ENCODE results near the gene NCKAP5. TPM values are rescaled to one million over a fixed set of nuclear protein-coding genes. Genes with fewer than 3 reads are reported as not detected.

The NCKAP5 gene
- total RNA-seq, 5 donors from 2014 or later (not counting 1 experiment from before 2014, with no cell fraction given): 0.06 TPM; not detected in 4

DNA sequence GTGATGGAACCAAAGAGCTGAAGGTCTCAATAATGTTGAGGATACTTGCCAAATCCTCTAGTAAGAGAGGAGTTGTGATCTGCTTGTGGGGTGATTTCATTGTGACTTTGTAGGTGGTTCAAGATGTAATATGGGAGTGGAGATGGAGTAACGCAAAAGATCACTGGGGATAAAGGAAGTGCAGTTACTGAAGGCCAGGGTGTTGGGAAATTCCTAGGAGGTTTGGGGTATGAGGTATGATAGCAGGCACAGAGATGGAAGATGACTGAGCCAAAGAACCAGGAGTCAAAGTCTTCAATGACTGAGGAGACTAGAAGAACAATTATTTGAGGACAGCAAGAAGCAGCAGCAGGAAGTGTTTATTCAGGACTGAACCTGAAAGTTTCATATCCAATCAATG lies 222.6 kb downstream of the NCKAP5 start:
- H3K27me3 Mint-ChIP-seq: no peaks in the 10 kb centered on the region
- H3K36me3 Mint-ChIP-seq: no peaks in the 10 kb centered on the region
- POLR2A ChIA-PET: no interaction called here
- no peaks in the 10 kb centered on the region for H3K27me3 ChIP-seq (replicated peaks in 1 of 2; ENCODE audit: control insufficient read depth in 2 of 2, extremely low read depth in 1 of 2, insufficient read depth in 2 of 2, low read length in 1 of 2)
- H3K4me3 Mint-ChIP-seq: no peak overlapping the region
- DNase-seq (no peak), ATAC-seq (replicated peaks in 1 of 4) (no peak)
- H3K4me1 Mint-ChIP-seq: no peaks in the 10 kb centered on the region
- no peaks in the 10 kb centered on the region for H3K9me3 ChIP-seq
- CTCF ChIA-PET: no interaction called here
- 90% methylated on average over 1 of the region's 1 CpG for WGBS (ENCODE audit: insufficient coverage)
- H3K27ac ChIP-seq (ENCODE audit: low read length): no peak overlapping the region
- H3K4me1 ChIP-seq (ENCODE audit: control insufficient read depth in 1 of 2, extremely low read depth in 1 of 2, insufficient read depth in 2 of 2, low read length in 2 of 2): no peaks in the 10 kb centered on the region
- no peak overlapping the region for H3K4me3 ChIP-seq (ENCODE audit: control insufficient read depth in 1 of 2, extremely low read depth in 1 of 2, low read length in 1 of 2)
- no peaks in the 10 kb centered on the region for H3K36me3 ChIP-seq (ENCODE audit: control insufficient read depth in 2 of 2, extremely low read depth in 1 of 2, insufficient read depth in 1 of 2, low read length in 1 of 2)
- H3K9me3 Mint-ChIP-seq: peaks cover 0 to 9% (median 0%) of the 10 kb centered on the region in 3 donors
- no peak overlapping the region for H3K27ac Mint-ChIP-seq

DNA sequence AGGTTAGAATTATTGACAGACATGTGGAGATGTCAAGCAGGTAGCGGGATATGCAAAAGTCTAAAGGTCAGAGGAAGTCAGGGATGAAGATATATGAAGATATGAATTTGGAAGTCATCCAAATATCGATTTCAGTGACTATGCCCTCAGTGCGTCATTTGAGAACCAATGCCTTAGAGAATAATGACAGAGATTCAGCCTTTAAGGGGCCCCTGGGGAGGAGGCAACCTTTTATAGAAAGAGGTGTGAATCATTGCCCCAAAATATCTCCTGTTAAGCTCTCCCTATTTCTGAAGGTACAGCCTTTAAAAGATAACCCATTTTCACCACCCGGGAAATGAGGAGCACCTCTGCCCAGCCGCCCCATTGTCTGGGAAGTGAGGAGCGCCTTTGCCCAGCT lies 223.4 kb downstream of the NCKAP5 start:
- CTCF ChIA-PET: interaction anchor here in 1 of 2 donors (1.0 kb wide), 1 partner anchor 10 kb away, joined by 4 read pairs; no protein-coding TSS in a partner anchor
- no peaks in the 10 kb centered on the region for H3K4me1 ChIP-seq (ENCODE audit: control insufficient read depth in 1 of 2, extremely low read depth in 1 of 2, insufficient read depth in 2 of 2, low read length in 2 of 2)

DNA sequence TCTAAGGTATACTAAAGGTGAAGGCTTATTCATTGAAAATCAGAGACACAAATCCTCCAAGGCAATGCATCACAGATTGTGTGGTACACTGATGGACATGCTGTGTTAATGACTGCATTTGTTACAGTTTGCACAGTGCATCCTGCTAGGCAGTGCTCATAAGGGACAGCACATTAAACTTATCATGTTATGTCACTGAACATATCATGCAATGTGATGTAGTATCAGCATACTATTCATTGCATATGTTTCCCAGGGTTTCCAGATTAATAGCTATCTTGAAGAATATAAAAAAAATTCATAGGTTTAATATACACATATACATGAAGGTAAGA lies 225.3 kb downstream of the NCKAP5 start:
- H3K4me1 ChIP-seq (ENCODE audit: control insufficient read depth in 1 of 2, extremely low read depth in 1 of 2, insufficient read depth in 2 of 2, low read length in 2 of 2): no peaks in the 10 kb centered on the region

More for the DNA sequence above, 223.4 kb downstream of the NCKAP5 start:
- no peaks in the 10 kb centered on the region for H3K36me3 Mint-ChIP-seq
- no peaks in the 10 kb centered on the region for H3K27me3 Mint-ChIP-seq
- ATAC-seq (replicated peaks in 1 of 4) (no peak), DNase-seq (no peak)
- WGBS (ENCODE audit: insufficient coverage): 94% methylated on average over 3 of the region's 6 CpGs
- H3K27ac Mint-ChIP-seq: no peak overlapping the region
- H3K4me3 Mint-ChIP-seq: no peak overlapping the region
- Histone ChIP-seq H3K36me3 (ENCODE audit: control insufficient read depth in 2 of 2, extremely low read depth in 1 of 2, insufficient read depth in 1 of 2, low read length in 1 of 2) (no peaks in the 10 kb centered on the region), H3K27me3 (replicated peaks in 1 of 2; ENCODE audit: control insufficient read depth in 2 of 2, extremely low read depth in 1 of 2, insufficient read depth in 2 of 2, low read length in 1 of 2) (no peaks in the 10 kb centered on the region), H3K4me3 (ENCODE audit: control insufficient read depth in 1 of 2, extremely low read depth in 1 of 2, low read length in 1 of 2) (no peak overlapping the region), H3K27ac (ENCODE audit: low read length) (no peak overlapping the region), H3K9me3 (no peaks in the 10 kb centered on the region)
- H3K4me1 Mint-ChIP-seq: no peaks in the 10 kb centered on the region
- peaks cover 0 to 9% (median 0%) of the 10 kb centered on the region in 3 donors for H3K9me3 Mint-ChIP-seq
- POLR2A ChIA-PET: no interaction called here

DNA sequence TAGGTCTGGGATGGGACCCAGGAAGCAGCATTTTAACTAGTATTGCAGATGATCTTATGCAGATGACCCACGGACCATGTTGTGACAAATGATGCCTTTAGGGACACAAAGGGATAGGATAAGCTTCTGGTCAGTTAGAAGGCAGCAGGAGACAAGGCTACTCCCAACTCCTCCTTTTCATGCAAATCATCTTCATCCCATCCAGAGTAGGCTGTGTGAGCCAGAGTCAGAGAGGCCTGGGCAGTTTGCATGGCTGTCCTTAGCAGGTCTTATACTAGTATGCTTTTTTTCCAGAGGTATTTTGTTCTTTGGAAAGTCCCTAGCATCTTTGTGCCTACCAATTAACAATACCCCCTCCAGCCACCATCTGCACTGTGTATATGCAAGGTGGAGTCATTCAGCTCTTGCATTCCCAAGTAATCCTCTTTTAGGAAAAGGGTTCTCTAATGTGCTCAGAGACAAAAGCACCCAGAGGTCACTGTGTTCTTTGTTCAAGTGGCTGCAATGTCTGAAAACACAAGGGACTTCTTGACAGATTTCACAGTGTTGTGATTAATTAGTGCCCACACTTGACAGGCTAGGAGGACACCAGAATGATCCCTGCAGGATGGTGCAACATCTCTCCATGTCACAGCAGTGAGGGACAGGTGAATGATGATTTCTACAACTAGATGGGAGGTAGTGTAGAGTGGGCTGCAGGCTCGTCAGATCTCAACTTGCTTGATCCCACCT lies 225.8 kb downstream of the NCKAP5 start:
- Histone ChIP-seq H3K36me3 (ENCODE audit: control insufficient read depth in 2 of 2, extremely low read depth in 1 of 2, insufficient read depth in 1 of 2, low read length in 1 of 2) (no peaks in the 10 kb centered on the region), H3K9me3 (no peaks in the 10 kb centered on the region), H3K27me3 (replicated peaks in 1 of 2; ENCODE audit: control insufficient read depth in 2 of 2, extremely low read depth in 1 of 2, insufficient read depth in 2 of 2, low read length in 1 of 2) (no peaks in the 10 kb centered on the region), H3K4me3 (ENCODE audit: control insufficient read depth in 1 of 2, extremely low read depth in 1 of 2, low read length in 1 of 2) (no peak overlapping the region), H3K4me1 (ENCODE audit: control insufficient read depth in 1 of 2, extremely low read depth in 1 of 2, insufficient read depth in 2 of 2, low read length in 2 of 2) (no peaks in the 10 kb centered on the region), H3K27ac (ENCODE audit: low read length) (no peak overlapping the region)
- Mint-ChIP-seq H3K27ac (no peak overlapping the region), H3K27me3 (no peaks in the 10 kb centered on the region), H3K4me3 (no peak overlapping the region), H3K4me1 (no peaks in the 10 kb centered on the region), H3K9me3 (peaks cover 0 to 9% (median 0%) of the 10 kb centered on the region in 3 donors), H3K36me3 (no peaks in the 10 kb centered on the region)
- WGBS (ENCODE audit: insufficient coverage): no CpG with 5 or more reads among the region's 2 CpGs
- ChIA-PET CTCF (no interaction called here), POLR2A (no interaction called here)
- DNase-seq (no peak), ATAC-seq (replicated peaks in 1 of 4) (no peak)

More for the DNA sequence above, 225.3 kb downstream of the NCKAP5 start:
- H3K36me3 Mint-ChIP-seq: no peaks in the 10 kb centered on the region
- ChIA-PET CTCF (no interaction called here), POLR2A (no interaction called here)
- H3K9me3 Mint-ChIP-seq: peaks cover 0 to 9% (median 0%) of the 10 kb centered on the region in 3 donors
- no peak overlapping the region for H3K27ac Mint-ChIP-seq
- DNase-seq (no peak), ATAC-seq (replicated peaks in 1 of 4) (no peak)
- H3K36me3 ChIP-seq (ENCODE audit: control insufficient read depth in 2 of 2, extremely low read depth in 1 of 2, insufficient read depth in 1 of 2, low read length in 1 of 2): no peaks in the 10 kb centered on the region
- H3K4me1 Mint-ChIP-seq: no peaks in the 10 kb centered on the region
- no peak overlapping the region for H3K4me3 Mint-ChIP-seq
- no peak overlapping the region for H3K27ac ChIP-seq (ENCODE audit: low read length)
- H3K27me3 ChIP-seq (replicated peaks in 1 of 2; ENCODE audit: control insufficient read depth in 2 of 2, extremely low read depth in 1 of 2, insufficient read depth in 2 of 2, low read length in 1 of 2): no peaks in the 10 kb centered on the region
- H3K9me3 ChIP-seq: no peaks in the 10 kb centered on the region
- H3K4me3 ChIP-seq (ENCODE audit: control insufficient read depth in 1 of 2, extremely low read depth in 1 of 2, low read length in 1 of 2): no peak overlapping the region
- no peaks in the 10 kb centered on the region for H3K27me3 Mint-ChIP-seq

DNA sequence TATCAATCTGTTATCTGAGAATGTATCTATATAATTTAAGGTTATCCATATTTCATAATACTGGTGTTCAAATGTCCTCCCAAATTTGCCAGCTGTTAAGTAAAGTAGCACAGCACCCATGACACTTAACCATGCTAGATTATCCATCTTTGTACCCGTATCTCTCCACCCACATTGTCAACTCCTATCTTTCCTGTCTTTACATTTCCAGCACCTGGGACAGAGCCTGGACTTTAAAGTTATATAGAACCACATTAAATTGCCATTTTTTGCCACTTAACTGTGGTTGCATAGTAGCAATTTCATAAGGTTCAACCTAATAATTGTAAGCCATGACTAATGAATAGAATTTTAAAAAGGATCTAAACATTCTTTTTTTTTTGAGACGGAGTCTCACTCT lies 226.7 kb downstream of the NCKAP5 start:
- Histone ChIP-seq H3K27me3 (replicated peaks in 1 of 2; ENCODE audit: control insufficient read depth in 2 of 2, extremely low read depth in 1 of 2, insufficient read depth in 2 of 2, low read length in 1 of 2) (no peaks in the 10 kb centered on the region), H3K27ac (ENCODE audit: low read length) (no peak overlapping the region), H3K36me3 (ENCODE audit: control insufficient read depth in 2 of 2, extremely low read depth in 1 of 2, insufficient read depth in 1 of 2, low read length in 1 of 2) (no peaks in the 10 kb centered on the region), H3K4me3 (ENCODE audit: control insufficient read depth in 1 of 2, extremely low read depth in 1 of 2, low read length in 1 of 2) (no peak overlapping the region), H3K9me3 (no peaks in the 10 kb centered on the region), H3K4me1 (ENCODE audit: control insufficient read depth in 1 of 2, extremely low read depth in 1 of 2, insufficient read depth in 2 of 2, low read length in 2 of 2) (no peaks in the 10 kb centered on the region)
- DNase-seq (no peak), ATAC-seq (replicated peaks in 1 of 4) (no peak)
- Mint-ChIP-seq H3K36me3 (no peaks in the 10 kb centered on the region), H3K4me1 (no peaks in the 10 kb centered on the region), H3K4me3 (no peak overlapping the region), H3K9me3 (peaks cover 0 to 9% (median 0%) of the 10 kb centered on the region in 3 donors), H3K27me3 (no peaks in the 10 kb centered on the region), H3K27ac (no peak overlapping the region)
- CTCF ChIA-PET: no interaction called here
- 100% methylated on average over 1 of the region's 2 CpGs for WGBS (ENCODE audit: insufficient coverage)
- POLR2A ChIA-PET: no interaction called here

DNA sequence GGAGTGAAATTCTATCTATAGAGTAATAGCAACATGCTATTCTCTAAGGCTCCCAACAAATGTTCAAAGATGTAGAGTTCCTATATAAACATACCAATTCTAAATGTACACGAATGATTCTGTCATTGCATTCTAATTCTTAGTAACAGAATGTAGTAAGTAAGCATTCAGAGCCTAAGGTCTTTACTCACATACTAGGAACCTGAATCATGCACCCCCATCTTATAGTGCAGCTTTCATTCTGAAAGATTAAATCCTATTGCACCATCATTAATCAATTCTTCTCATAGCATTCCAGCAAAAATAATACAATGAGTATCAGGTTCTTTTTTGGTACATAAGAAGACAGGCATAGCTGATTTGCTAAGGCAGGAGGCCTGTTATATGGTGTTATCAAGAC lies 230.0 kb downstream of the NCKAP5 start:
- POLR2A ChIA-PET: no interaction called here
- Histone ChIP-seq H3K27ac (ENCODE audit: low read length) (no peak overlapping the region), H3K36me3 (ENCODE audit: control insufficient read depth in 2 of 2, extremely low read depth in 1 of 2, insufficient read depth in 1 of 2, low read length in 1 of 2) (no peaks in the 10 kb centered on the region), H3K4me3 (ENCODE audit: control insufficient read depth in 1 of 2, extremely low read depth in 1 of 2, low read length in 1 of 2) (no peak overlapping the region), H3K9me3 (no peaks in the 10 kb centered on the region), H3K27me3 (replicated peaks in 1 of 2; ENCODE audit: control insufficient read depth in 2 of 2, extremely low read depth in 1 of 2, insufficient read depth in 2 of 2, low read length in 1 of 2) (no peaks in the 10 kb centered on the region), H3K4me1 (ENCODE audit: control insufficient read depth in 1 of 2, extremely low read depth in 1 of 2, insufficient read depth in 2 of 2, low read length in 2 of 2) (no peaks in the 10 kb centered on the region)
- Mint-ChIP-seq H3K27ac (no peak overlapping the region), H3K27me3 (no peaks in the 10 kb centered on the region), H3K36me3 (no peaks in the 10 kb centered on the region), H3K4me1 (no peaks in the 10 kb centered on the region), H3K9me3 (no peaks in the 10 kb centered on the region), H3K4me3 (no peak overlapping the region)
- CTCF ChIA-PET: no interaction called here
- DNase-seq (no peak), ATAC-seq (replicated peaks in 1 of 4) (no peak)
- no CpG with 5 or more reads among the region's 1 CpG for WGBS (ENCODE audit: insufficient coverage)

DNA sequence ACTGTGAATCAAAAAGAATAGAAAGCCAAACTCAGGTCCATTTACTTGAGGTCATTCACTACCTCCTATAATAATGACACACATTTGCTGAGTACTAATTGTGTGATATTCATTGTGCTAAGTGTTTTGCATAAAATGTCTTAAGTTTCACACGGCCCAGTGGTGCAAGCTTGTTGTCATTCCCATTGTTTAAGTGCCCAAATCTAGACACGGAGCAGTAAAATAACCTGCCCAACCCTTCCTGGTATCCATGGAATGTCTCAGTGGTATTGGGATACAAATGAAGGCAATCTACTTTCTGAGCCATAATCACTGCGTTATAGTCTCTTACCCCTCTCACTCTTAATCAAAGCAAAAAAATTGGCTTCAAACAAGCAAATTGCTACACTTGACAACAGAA lies 233.3 kb downstream of the NCKAP5 start:
- ChIA-PET POLR2A (no interaction called here), CTCF (interaction anchor here in 1 of 2 donors (0.7 kb wide), 1 partner anchor 9 kb away, joined by 4 read pairs; no protein-coding TSS in a partner anchor)
- Mint-ChIP-seq H3K4me3 (no peak overlapping the region), H3K36me3 (no peaks in the 10 kb centered on the region), H3K4me1 (no peaks in the 10 kb centered on the region), H3K9me3 (no peaks in the 10 kb centered on the region), H3K27me3 (no peaks in the 10 kb centered on the region), H3K27ac (no peak overlapping the region)
- Histone ChIP-seq H3K27ac (ENCODE audit: low read length) (no peak overlapping the region), H3K27me3 (replicated peaks in 1 of 2; ENCODE audit: control insufficient read depth in 2 of 2, extremely low read depth in 1 of 2, insufficient read depth in 2 of 2, low read length in 1 of 2) (no peaks in the 10 kb centered on the region), H3K9me3 (no peaks in the 10 kb centered on the region), H3K4me1 (ENCODE audit: control insufficient read depth in 1 of 2, extremely low read depth in 1 of 2, insufficient read depth in 2 of 2, low read length in 2 of 2) (no peaks in the 10 kb centered on the region), H3K36me3 (ENCODE audit: control insufficient read depth in 2 of 2, extremely low read depth in 1 of 2, insufficient read depth in 1 of 2, low read length in 1 of 2) (no peaks in the 10 kb centered on the region), H3K4me3 (ENCODE audit: control insufficient read depth in 1 of 2, extremely low read depth in 1 of 2, low read length in 1 of 2) (no peak overlapping the region)
- ATAC-seq (replicated peaks in 1 of 4): no peak
- no peak for DNase-seq
- no CpG with 5 or more reads among the region's 3 CpGs for WGBS (ENCODE audit: insufficient coverage)

All from T-cell (primary cell).